Measurements from ENCODE around the gene RERE. TPM values are rescaled to one million over a fixed set of nuclear protein-coding genes. Genes with fewer than 3 reads are reported as not detected.

RERE gene
- total and polyA plus RNA-seq, 2 donors (not counting 3 experiments of a cell fraction or from before 2014, with no cell fraction given) = 14.1 to 113 TPM

GRCh38 chr1:8746554-8746953 is 70.9 kb downstream of the RERE start:
- H3K9me3 ChIP-seq (replicated peaks; ENCODE audit: control insufficient read depth, insufficient read depth, low read length) = no peaks in the 10 kb centered on the region
- peaks cover 3% of the 10 kb centered on the region for H3K4me1 ChIP-seq (ENCODE audit: control insufficient read depth, extremely low read depth, insufficient read depth, low read length)
- peaks cover 4% of the 10 kb centered on the region for H3K79me2 ChIP-seq (ENCODE audit: control insufficient read depth, insufficient read depth, low read length)
- dilution Hi-C loops (cut with MboI; ENCODE audit: extremely low pct_ligation_motif_present, low sequenced_read_pairs) = no loop called here
- CTCF ChIA-PET = no interaction called here
- H3K4me3 ChIP-seq (replicated peaks in 1 of 3; ENCODE audit: insufficient read depth in 1 of 3, low read depth in 1 of 3, low read length in 3 of 3) = no peak overlapping the region
- H3K36me3 ChIP-seq (ENCODE audit: control insufficient read depth in 2 of 2, extremely low read depth in 1 of 2, insufficient read depth in 2 of 2, low read length in 2 of 2) = no peaks in the 10 kb centered on the region
- H2AFZ ChIP-seq (ENCODE audit: low read depth, low read length) = no peak overlapping the region
- no peaks in the 10 kb centered on the region for H4K20me1 ChIP-seq (replicated peaks; ENCODE audit: control insufficient read depth, extremely low read depth, insufficient read depth, low read length)
- BruUV-seq (replicated peaks) = no TSS peak
- TF ChIP-seq POLR2AphosphoS5 (IDR thresholded peaks at IDR 0.05; ENCODE audit: insufficient read depth, low read depth, low read length) (no peak), MAX (IDR thresholded peaks at IDR 0.05; ENCODE audit: insufficient read depth, insufficient read length) (no peak), EZH2 (IDR thresholded peaks at IDR 0.05; ENCODE audit: borderline replicate concordance, low read depth, low read length, severe bottlenecking) (no peak)
- no peak overlapping the region for H3K4me2 ChIP-seq (ENCODE audit: insufficient read depth, low read length)
- POLR2A ChIA-PET = no interaction called here
- FAIRE-seq (no peak), DNase-seq (ENCODE audit: low read depth, low spot score) (no peak)
- H3K9ac ChIP-seq (replicated peaks; ENCODE audit: extremely low read depth, insufficient read depth, low read length) = no peak overlapping the region
- H3K27ac ChIP-seq (ENCODE audit: insufficient read depth, low read depth, low read length) = no peak overlapping the region
- no peaks in the 10 kb centered on the region for H3K9me1 ChIP-seq (replicated peaks; ENCODE audit: control insufficient read depth, extremely low read depth, insufficient read depth, low read length)
- intact Hi-C loops (cut with micrococcal nuclease) = no loop called here
- H3K27me3 ChIP-seq (ENCODE audit: control insufficient read depth in 2 of 2, insufficient read depth in 2 of 2, low read length in 2 of 2) = no peaks in the 10 kb centered on the region

GRCh38 chr1:8745749-8746390 is 71.6 kb downstream of the RERE start:
- no peak overlapping the region for H3K27ac ChIP-seq (ENCODE audit: insufficient read depth, low read depth, low read length)
- BruUV-seq (replicated peaks) = no TSS peak
- peaks cover 4% of the 10 kb centered on the region for H3K79me2 ChIP-seq (ENCODE audit: control insufficient read depth, insufficient read depth, low read length)
- H3K4me3 ChIP-seq (replicated peaks in 1 of 3; ENCODE audit: insufficient read depth in 1 of 3, low read depth in 1 of 3, low read length in 3 of 3) = no peak overlapping the region
- no peak overlapping the region for H2AFZ ChIP-seq (ENCODE audit: low read depth, low read length)
- no peaks in the 10 kb centered on the region for H3K36me3 ChIP-seq (ENCODE audit: control insufficient read depth in 2 of 2, extremely low read depth in 1 of 2, insufficient read depth in 2 of 2, low read length in 2 of 2)
- CTCF ChIA-PET = no interaction called here
- H4K20me1 ChIP-seq (replicated peaks; ENCODE audit: control insufficient read depth, extremely low read depth, insufficient read depth, low read length) = no peaks in the 10 kb centered on the region
- no peaks in the 10 kb centered on the region for H3K27me3 ChIP-seq (ENCODE audit: control insufficient read depth in 2 of 2, insufficient read depth in 2 of 2, low read length in 2 of 2)
- H3K9me1 ChIP-seq (replicated peaks; ENCODE audit: control insufficient read depth, extremely low read depth, insufficient read depth, low read length) = no peaks in the 10 kb centered on the region
- DNase-seq (ENCODE audit: low read depth, low spot score) (no peak), FAIRE-seq (no peak)
- intact Hi-C loops (cut with micrococcal nuclease) (no loop called here), dilution Hi-C loops (cut with MboI; ENCODE audit: extremely low pct_ligation_motif_present, low sequenced_read_pairs) (no loop called here)
- TF ChIP-seq EZH2 (IDR thresholded peaks at IDR 0.05; ENCODE audit: borderline replicate concordance, low read depth, low read length, severe bottlenecking) = no peak
- TF ChIP-seq POLR2A (IDR thresholded peaks at IDR 0.05; ENCODE audit: low read depth, low read length) = no peak
- TF ChIP-seq CTCF (IDR thresholded peaks at IDR 0.05; ENCODE audit: extremely low read depth in 1 of 2, insufficient read depth in 1 of 2, low read depth in 1 of 2, low read length in 2 of 2) = no peak
- no peak for TF ChIP-seq POLR2AphosphoS5 (IDR thresholded peaks at IDR 0.05; ENCODE audit: insufficient read depth, low read depth, low read length)
- H3K4me1 ChIP-seq (ENCODE audit: control insufficient read depth, extremely low read depth, insufficient read depth, low read length) = peaks cover 4% of the 10 kb centered on the region
- no peak overlapping the region for H3K9ac ChIP-seq (replicated peaks; ENCODE audit: extremely low read depth, insufficient read depth, low read length)
- POLR2A ChIA-PET = no interaction called here
- no peak overlapping the region for H3K4me2 ChIP-seq (ENCODE audit: insufficient read depth, low read length)
- H3K9me3 ChIP-seq (replicated peaks; ENCODE audit: control insufficient read depth, insufficient read depth, low read length) = no peaks in the 10 kb centered on the region
